SJCRH30 (cell line): ENCODE measurements around the gene SPTAN1. TPM values are rescaled to one million over a fixed set of nuclear protein-coding genes. Genes with fewer than 3 reads are reported as not detected.

Experiments
- DNase-seq, 2 experiments: peaks; one replicate each; pipeline ENCODE4 v3.0.0-alpha.2; 2015 to 2020
- H3K27ac ChIP-seq: fragments of 250-450 bp; sonication (Bioruptor Pico); 2 replicates; pipeline ENCODE4 v1.5.1; 2020; ENCODE audit warnings: mild to moderate bottlenecking, moderate library complexity
- H3K27me3 ChIP-seq: fragments of 250-450 bp; sonication (Bioruptor Pico); 2 replicates; pipeline ENCODE4 v1.5.1; 2020; ENCODE audit warnings: mild to moderate bottlenecking, moderate library complexity
- H3K36me3 ChIP-seq: fragments of 250-450 bp; sonication (Bioruptor Pico); 2 replicates; pipeline ENCODE4 v1.5.1; 2020; ENCODE audit warnings: mild to moderate bottlenecking, moderate library complexity
- H3K4me1 ChIP-seq: fragments of 250-450 bp; sonication (Bioruptor Pico); 2 replicates; pipeline ENCODE4 v1.5.1; 2020; ENCODE audit warnings: mild to moderate bottlenecking, moderate library complexity
- H3K4me3 ChIP-seq: fragments of 250-450 bp; sonication (Bioruptor Pico); 2 replicates; pipeline ENCODE4 v1.5.1; 2020; ENCODE audit warnings: mild to moderate bottlenecking, moderate library complexity
- H3K9me3 ChIP-seq: fragments of 250-450 bp; sonication (Bioruptor Pico); replicated peaks from 2 replicates; pipeline ENCODE4 v1.5.1; 2020; ENCODE audit warnings: mild to moderate bottlenecking, moderate library complexity
- total RNA-seq: library from RNA; depleted of rRNA; stranded (reverse); fragments of >200 nt; shearing (Covaris generic); gene quantifications from 2 replicates; pipeline ENCODE4 v1.2.3, GENCODE V29; 2014; rRNA removed

The SPTAN1 gene
- total RNA-seq, 1 experiment from 2014 or later: 155 TPM

GRCh38 chr9:128669786-128670185 lies 117.4 kb downstream of the SPTAN1 start:
- no peak overlapping the region for H3K27ac ChIP-seq
- no peaks in the 10 kb centered on the region for H3K27me3 ChIP-seq
- H3K4me3 ChIP-seq: no peak overlapping the region
- no peaks in the 10 kb centered on the region for H3K4me1 ChIP-seq
- H3K36me3 ChIP-seq: no peaks in the 10 kb centered on the region
- no peaks in the 10 kb centered on the region for H3K9me3 ChIP-seq
- no peak for DNase-seq

DNA sequence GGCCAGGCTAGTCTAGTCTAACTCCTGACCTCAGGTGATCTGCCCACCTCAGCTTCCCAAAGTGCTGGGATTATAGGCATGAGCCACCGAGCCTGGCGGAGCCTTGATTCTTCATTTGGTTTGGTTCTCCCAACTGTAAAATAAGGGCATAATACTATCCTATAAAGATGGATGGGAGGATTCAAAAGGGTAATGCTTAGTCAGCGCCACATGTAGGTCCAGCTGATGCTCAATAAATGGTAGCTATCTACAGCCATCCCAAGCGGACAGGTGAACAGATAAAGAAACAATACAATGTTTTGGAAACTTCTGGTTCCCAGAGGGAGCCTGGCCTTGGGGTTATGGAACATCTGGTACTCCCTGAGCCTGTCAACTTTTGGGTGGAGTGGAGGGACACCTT lies 123.0 kb downstream of the SPTAN1 start:
- no peak for DNase-seq
- Histone ChIP-seq H3K27ac (no peak overlapping the region), H3K4me1 (no peaks in the 10 kb centered on the region), H3K36me3 (no peaks in the 10 kb centered on the region), H3K4me3 (no peak overlapping the region), H3K9me3 (no peaks in the 10 kb centered on the region), H3K27me3 (no peaks in the 10 kb centered on the region)

- DNase-seq: no peak
- Histone ChIP-seq H3K4me1 (peaks cover 4% of the 10 kb centered on the region; the same call in 1 of the 2 replicates), H3K27me3 (no peaks in the 10 kb centered on the region), H3K4me3 (no peak overlapping the region), H3K36me3 (no peaks in the 10 kb centered on the region), H3K9me3 (no peaks in the 10 kb centered on the region), H3K27ac (no peak overlapping the region)
Observed at GRCh38 chr9:128677794-128678193, 125.4 kb downstream of the SPTAN1 start.

Other genes with a start within 250 kb of the SPTAN1 start
- 30.2 and 36.9 TPM in 2 replicates for gene TRUB2, start 230.1 kb upstream of the SPTAN1 start, total RNA-seq
- gene COQ4, start 229.7 kb upstream of the SPTAN1 start, total RNA-seq: 38.7 and 40.3 TPM in 2 replicates
- 27.7 and 28.0 TPM in 2 replicates for gene SLC27A4, start 212.1 kb upstream of the SPTAN1 start, total RNA-seq
- gene URM1, start 181.2 kb upstream of the SPTAN1 start, total RNA-seq: 74.2 and 77.5 TPM in 2 replicates
- gene CERCAM, start 131.7 kb upstream of the SPTAN1 start, total RNA-seq: 27.7 and 28.0 TPM in 2 replicates
- gene ODF2, start 96.6 kb upstream of the SPTAN1 start, total RNA-seq: 63.8 and 64.9 TPM in 2 replicates
- 34.1 and 38.1 TPM in 2 replicates for gene GLE1, start 47.9 kb upstream of the SPTAN1 start, total RNA-seq
- 58.3 and 61.5 TPM in 2 replicates for gene DYNC2I2, start 104.3 kb downstream of the SPTAN1 start, total RNA-seq
- 1,089 and 1,149 TPM in 2 replicates for gene SET, start 136.6 kb downstream of the SPTAN1 start, total RNA-seq
- 15.8 and 20.2 TPM in 2 replicates for gene PKN3, start 149.9 kb downstream of the SPTAN1 start, total RNA-seq
- gene ZDHHC12, start 171.5 kb downstream of the SPTAN1 start, total RNA-seq: 35.0 and 37.4 TPM in 2 replicates
- gene ZER1, start 219.3 kb downstream of the SPTAN1 start, total RNA-seq: 18.8 and 19.9 TPM in 2 replicates
- 21.0 and 21.3 TPM in 2 replicates for gene TBC1D13, start 234.7 kb downstream of the SPTAN1 start, total RNA-seq